NCI-H524 (cell line): ENCODE results near the gene CD70.
"Not testable (repeated sequence)": the region's sequence is repeated elsewhere in the genome, so short reads cannot be mapped to it uniquely, and the experiment has no call there.

Experiments
- DNase-seq, 2 experiments: peaks; one replicate each; lab custom pipeline; 2025; lab: John Stamatoyannopoulos, UW

The CD70 gene

DNA sequence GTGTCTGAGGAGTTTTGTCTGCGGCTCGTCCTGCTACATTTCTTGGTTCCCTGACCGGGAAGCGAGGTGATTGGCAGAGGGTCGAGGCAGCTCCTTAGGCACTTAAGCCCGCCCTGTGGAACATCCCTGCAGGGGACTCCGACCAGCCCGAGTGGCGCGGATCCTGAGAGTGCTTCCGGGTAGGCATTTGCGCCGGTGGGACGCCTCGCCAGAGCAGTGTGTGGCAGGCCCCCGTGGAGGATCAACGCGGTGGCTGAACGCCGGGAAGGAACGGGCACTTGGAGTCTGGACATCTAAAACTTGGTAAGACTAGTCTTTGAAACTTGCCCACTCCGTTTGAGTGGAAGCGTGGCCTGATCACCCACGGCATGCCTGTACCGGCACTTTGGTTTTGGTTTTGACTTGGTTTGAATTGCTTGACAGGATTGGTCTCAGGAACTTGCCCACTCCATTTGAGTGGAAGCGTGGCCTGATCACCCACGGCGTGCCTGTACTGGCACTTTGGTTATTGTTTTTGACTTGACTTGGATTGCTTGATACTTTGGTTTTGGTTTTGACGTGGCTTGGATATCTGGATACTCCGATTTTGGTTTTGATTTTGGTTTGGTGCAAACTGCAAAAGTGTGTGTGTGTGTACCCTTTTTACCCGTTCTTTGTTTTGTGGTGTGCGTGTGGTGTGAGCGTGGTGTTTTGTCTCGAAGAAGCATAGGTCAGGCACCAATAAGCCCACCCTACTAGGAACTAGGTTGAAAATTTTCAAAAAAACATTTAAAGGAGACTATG is 6.7 kb upstream of the CD70 start:
- not testable (repeated sequence) for DNase-seq

DNA sequence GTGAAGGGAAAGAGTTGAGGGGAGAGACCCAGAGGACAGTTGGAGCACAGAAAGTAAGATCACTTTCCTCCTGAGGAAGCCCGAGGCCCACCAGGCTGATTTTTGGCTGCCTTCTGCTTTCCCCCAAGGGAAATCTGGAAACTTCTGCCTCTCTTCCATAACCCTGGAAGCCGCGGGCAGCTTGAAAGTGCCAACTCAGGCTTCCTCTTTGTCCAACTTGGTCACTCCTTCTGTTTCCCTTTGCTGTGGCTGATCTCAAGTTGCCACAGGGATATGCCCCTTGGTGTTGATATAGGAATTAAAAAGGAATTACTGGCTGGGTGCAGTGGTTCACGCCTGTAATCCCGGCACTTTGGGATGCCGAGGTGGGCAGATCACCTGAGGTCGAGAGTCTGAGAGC is 5.7 kb upstream of the CD70 start:
- DNase-seq = no peak

DNA sequence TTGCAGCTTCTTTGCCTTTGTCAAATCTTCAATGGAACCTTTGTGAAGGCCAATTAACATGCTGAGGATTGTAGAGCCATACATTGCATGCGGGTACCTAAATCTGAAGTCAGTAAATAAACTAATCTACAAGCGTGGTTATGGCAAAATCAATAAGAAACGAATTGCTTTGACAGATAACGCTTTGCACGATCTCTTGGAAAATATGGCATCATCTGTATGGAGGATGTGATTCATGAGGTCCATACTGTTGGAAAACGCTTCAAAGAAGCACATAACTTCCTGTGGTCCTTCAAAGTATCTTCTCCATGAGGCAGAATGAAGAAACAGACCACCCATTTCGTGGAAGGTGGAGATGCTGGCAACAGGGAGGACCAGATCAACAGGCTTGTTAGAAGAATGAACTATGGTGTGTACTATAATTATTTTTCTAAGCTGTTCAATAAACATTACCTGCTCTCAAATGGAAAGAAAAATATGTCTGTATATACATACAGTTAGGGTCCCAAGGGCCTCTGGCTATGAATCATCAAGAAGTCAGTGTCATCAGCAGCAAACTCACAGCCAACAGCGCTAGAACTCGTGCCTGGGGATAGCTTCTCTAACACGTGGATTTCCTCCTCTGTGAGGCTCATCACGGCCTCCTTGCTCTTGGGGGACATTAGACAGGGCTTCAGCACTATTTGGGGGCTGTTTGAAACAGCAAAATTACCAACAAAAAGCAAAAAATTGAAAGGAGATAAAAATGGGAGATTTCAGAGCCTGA is 2.9 kb upstream of the CD70 start:
- no peak for DNase-seq

DNA sequence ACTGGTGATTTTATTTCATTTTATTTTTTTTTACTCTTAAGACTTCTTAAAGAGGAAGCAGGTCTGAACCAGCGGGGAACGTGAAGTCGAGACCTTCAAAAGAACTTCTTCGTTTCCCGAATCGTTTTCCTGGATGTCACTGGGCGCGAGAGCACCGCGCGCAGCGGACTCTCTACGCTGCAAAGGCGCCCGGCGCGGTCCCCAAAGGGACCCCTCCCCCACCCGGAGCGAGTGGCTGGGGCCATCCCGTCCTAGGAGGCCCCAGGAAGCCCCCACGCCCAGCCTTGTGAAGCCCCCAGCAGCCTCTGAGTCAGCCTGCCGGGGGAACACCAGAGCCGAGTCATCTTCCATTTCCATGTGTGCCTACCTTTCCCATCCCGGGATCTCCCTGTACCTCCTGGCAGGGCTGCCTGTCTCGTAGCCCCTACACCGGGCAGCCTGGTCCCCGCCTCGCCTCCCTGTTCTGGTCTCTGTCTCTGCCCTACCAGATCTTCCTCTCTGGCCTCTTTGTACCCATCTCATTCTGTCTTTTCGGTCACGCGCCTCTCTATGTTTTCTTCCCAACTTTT is 608 bp downstream of the CD70 start:
- no peak for DNase-seq

DNA sequence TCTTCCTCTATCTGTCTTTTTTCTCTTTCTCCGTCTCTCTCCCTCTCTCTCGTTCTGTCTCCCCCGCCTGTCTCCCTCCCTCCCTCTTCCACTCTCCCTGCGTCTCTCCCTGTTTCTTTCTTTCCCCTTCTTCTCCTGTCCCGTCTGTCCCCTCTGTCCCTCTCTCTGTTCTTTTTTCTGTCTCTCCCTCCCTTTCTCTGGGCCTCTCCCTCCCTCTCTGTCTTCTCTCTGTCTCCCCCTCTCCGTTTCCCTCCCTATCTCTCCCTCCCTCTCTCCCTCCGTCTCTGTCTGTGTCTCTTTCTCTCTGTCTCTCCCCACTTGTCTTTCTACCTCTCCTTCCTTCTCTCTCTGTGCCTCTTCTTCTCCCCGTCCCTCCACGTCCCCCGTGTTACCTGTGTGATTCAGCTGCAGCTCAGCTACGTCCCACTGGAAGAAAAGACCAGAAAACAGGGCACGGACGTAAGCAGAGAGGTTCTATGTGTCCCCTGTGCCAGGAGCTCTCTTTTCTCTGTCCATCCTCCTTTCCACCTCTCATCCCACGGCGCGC is 1.2 kb downstream of the CD70 start:
- DNase-seq = no peak

DNA sequence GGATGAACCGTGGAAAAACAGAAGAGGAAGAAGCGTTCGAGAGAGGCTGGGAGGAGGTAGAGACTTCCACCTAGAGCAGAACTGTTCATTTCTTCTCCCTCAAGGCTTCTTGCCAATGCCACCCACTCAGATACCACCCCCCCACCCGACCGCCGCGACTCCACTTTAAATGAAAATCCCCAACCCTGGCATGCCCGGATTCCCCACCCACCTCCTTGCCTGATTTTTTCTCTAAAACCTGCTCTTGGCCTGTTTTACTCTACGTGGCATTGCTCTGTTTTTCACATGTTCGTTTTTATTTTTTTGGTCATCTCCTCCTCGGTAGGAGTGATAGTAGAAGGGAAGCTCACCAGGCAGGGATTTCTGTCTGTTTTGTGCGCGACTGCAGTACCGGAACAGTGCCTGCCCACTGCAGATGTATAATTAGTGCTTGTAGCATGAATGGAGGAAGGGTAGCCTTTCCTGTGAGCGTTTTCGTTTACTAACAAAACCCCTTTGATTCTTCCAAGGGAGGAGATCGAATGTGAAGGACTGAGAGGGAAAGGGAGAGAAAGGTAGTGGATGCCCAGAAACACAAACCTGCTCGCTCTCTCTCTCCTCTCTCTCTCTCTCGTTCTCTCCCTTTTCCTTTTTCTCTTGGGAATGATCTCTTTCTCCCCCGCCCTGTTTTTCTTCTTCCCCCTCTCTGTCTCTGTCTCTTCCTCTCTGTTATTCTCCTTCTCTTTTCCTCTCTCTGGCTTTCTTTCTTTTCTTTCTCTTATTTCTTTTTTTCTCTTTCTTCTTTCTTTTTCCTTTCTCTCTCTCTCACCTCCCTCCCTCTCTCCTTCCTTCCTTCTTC is 2.2 kb downstream of the CD70 start:
- no peak for DNase-seq

DNA sequence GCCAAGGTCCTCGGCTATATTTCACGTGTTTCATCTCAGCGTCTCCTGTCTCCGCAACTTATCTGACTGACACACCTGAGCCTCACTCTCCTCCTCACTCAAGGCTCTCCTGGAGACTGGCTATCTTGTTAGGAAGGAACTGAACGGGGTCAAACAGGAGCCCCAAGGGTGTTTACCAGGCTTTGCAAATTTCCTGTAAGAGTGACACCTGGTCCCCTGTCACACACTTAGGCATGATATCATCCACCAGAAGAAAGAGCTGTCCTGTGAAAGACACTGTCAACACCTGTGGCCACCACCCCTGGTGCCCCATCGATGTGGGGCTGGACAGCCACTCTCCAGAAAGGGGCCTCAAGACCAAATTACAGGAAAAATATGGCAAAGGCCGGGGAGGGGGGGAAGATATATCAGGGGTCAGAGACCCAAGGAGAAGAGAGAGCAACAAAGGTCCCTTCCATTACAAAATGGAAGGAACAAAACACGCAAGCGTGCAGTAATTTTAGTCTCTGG is 2.9 kb downstream of the CD70 start:
- no peak for DNase-seq

DNA sequence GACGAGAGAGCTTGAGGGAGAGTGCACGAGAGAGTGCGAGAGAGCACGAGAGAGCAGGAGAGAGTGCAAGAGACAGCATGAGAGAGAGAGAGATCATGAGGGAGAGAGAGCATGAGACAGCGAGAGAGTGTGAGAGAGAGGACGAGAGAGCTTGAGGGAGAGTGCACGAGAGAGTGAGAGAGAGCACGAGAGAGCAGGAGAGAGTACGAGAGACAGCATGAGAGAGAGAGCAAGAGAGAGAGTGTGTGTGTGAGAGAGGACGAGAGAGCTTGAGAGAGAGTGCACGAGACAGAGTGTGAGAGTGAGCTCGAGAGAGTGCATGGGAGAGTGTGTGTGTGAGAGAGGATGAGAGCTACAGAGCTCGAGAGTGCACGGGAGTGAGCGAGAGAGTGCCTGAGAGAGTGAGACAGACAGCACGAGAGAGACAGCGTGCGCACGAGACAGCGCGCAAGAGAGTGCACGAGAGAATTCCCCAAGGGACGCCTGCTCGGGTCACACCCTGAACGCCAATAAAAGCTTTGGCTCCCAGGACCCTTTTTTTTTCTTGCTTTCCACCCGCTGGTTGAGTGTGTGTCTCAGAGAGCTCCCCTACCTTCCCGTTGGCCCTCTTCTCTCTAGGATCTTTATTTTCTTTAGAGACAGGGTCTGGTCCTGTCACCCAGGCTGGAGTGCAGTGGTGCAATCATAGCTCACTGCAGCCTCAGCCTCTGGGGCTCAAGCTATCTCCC is 3.7 kb downstream of the CD70 start:
- peak in 1 of 2 experiments; percentile 17 for DNase-seq

DNA sequence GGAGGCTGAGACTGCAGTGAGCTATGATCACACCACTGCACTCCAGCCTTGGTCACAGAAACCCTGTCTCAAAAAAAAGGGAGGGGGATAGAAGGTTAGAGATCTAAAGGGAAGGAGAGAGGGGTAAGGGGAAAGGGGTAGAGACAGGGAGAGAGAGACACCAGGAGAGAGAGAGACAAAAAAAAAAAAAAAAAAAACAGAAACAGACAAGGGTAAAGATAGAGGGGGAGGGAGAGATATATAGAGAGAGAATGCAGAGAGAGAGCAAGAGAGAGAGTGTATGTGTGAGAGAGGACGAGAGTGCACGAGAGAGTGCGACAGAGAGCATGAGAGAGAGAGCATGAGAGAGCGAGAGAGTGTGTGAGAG is 4.2 kb downstream of the CD70 start:
- DNase-seq = no peak

DNA sequence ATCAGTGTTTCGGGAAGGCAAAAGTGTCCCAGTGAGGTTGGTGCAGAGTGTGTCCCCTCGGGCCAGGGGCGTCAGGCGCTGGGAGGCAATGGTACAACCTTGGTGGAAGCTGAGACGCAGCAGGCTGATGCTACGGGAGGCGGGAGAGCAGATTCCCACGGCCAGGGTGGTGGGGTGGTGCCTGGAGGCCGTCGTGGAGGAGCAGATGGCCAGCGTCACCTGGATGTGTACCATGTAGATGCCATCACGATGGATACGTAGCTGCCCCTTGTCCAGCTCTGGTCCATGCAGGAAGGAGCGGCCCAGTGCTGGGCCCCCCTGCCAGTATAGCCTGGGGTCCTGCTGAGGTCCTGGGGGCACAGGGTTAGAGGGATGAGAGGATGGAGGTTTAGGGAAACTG is 4.9 kb downstream of the CD70 start:
- no peak for DNase-seq

DNA sequence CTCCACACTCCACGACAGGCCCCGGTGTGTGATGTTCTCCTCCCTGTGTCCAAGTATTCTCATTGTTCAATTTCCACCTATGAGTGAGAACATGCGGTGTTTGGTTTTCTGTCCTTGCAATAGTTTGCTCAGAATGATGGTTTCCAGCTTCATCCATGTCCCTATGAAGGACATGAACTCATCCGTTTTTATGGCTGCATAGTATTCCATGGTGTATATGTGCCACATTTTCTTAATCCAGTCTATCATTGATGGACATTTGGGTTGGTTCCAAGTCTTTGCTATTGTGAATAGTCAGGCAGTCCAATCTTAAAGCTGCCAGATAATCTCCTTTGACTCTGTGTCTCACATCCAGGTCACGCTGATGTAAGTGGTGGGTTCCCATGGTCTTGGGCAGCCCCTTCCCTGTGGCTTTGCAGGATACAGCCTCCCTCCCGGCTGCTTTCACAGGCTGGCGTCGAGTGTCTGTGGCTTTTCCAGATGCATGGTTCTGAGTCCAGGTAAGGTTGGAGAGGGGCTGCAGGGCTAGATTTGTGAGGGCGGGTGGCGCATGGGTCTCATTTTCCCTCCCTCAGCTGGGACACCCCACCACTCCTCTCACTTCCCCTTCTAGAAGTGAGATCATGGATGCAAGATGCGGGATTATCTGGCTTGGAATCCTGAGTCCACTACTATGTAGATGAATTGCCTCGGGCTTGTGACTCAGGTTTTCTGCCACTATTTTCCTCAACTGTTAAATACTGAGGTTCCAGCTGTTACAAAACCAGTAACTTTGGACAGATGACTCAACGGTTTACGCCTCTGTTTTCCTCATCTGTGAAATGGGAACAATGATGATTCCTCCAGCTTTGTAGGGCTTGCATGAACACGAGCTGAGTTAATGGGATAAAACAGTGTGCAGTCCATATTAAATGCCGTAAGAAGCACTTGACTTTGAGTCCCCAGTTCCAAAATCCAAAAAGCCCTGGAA is 8.2 kb downstream of the CD70 start:
- DNase-seq = not testable (repeated sequence)

DNA sequence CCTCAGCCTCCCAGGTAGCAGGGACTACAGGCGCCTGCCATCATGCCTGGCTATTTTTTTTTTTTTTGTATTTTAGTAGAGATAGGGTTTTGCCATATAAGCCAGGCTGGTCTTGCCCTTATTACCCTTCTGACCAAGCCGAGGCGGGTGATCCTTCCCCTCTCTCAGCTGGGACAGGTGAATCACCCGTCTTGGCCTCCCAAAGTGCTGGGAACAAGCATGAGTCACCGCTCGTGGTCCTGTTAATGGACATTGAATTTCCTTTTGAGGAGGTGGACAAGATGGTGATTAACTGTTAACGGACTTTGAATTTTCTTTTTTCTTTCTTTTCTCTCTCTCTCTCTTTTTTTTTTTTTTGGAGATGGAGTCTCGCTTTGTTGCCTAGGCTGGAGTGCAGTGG is 10.6 kb downstream of the CD70 start:
- DNase-seq = no peak

DNA sequence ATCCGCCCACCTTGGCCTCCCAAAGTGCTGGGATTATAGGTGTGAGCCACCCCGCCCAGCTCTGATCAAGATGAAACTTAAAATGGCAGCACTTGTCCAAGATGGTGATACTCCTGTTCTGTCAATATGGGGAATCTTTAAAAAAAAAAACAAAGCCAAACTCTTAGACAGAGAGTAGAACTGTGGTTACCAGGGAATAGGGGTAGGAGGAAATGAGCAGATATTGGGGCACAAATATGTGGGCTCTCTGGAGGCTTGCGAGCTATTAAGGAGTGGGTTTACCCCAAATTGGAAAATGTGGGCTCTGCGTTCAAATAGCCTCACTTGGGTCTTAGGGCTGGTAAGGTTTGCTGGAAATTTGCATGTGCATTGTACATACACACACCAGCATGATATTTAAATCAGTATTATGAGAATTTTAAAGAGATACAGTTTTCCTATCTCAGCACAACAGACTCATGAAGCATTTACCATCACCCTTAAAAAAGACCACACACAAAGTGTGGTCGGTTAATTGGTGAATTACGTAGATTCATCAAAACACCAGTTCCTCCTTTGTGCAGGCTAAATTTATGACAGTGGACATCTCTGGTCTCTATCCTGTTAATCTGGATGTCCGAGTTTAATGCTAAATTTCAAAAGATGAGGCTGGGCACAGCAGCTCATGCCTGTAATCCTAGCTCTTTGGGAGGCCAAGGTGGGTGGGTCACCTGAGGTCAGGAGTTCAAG is 11.3 kb downstream of the CD70 start:
- DNase-seq = no peak

DNA sequence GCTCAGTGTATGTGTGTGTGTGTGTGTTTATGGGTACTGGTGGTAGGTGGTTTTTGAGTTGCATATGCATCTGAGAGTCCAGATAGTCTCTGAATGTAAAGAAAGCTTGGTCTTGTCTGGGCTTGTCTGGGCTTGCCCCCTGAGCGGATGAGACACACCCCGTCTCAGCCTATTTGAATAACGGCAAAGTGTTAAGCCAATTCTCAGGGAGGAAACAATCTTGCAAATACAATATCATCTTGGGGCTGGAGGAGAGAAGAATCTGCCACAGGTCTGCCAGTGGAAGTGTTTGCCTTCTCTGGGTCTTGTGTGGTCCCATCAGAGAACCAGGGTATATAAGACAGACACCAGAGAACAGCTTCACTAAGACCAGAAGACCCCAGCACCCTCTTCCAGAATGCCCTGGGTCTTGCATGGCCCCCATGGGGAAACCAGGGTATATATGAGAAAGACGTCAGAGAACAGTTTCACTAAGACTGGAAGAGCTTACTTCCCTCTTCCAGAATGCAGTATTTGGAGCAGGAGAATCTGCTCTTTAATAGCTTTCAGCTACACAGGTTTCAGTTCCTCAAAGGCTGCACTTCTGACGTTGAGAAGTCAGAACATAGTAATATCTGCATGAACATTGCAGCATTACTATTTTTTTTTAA is 13.3 kb downstream of the CD70 start:
- DNase-seq = no peak

DNA sequence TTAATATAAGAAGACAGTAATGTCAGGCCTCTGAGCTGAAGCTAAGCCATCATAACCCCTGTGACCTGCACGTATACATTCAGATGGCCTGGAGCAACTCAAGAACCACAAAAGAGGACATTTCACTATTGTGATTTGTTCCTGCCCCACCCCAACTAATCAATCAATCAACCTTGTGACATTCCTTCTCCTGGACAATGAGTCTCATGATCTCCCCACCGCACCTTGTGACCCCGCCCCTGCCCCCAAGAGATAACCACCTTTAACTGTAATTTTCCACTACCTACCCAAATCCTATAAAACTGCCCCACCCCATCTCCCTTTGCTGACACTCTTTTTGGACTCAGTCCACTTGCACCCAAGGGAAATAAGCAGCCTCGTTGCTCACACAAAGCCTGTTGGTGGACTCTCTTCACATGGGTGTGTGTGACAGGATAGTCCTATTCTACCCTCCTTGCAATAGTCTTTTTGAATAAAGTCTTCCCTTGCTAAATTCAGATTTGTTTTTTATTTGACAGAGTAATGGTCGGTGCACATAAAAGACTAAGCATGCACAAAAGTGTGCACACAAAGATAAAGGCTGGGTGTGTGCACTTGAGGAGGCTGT is 14.0 kb downstream of the CD70 start:
- DNase-seq = no peak

DNA sequence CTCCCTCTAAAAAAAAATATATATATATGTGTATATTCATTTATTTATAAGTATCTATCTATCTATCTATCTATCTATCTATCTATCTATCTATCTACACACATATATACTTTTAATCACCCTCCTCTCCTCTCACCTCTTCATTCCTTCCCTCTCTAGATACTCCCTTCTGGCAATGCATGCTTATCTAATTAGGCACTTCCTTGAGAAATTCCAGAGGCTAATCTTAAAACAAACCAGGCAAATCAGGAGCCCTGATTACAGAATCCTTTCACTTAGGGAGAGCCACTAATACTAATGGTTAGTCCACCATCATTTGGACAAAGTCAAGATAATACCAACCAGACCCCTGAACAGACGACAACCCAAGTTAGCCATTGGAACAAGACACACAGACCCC is 17.6 kb downstream of the CD70 start:
- no peak for DNase-seq

DNA sequence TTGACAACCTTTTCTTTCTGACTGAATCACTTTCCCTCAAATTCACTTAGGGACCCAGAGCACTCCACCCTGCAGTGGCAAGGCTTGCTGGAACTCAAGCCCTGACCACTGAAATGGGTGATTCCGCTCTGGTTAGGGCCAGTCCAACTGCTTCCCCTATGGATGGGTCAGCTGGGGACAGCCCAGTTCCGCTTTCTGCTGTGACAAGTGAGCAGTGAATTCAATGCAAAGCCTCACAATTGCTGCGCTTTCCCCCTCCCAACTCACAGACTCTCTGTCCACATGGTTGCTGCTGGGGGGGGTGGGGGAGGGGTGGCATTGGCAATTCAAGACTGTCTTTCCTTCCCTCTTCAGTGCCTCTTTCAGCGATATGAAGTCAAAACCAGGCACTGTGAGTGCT is 18.7 kb downstream of the CD70 start:
- no peak for DNase-seq

DNA sequence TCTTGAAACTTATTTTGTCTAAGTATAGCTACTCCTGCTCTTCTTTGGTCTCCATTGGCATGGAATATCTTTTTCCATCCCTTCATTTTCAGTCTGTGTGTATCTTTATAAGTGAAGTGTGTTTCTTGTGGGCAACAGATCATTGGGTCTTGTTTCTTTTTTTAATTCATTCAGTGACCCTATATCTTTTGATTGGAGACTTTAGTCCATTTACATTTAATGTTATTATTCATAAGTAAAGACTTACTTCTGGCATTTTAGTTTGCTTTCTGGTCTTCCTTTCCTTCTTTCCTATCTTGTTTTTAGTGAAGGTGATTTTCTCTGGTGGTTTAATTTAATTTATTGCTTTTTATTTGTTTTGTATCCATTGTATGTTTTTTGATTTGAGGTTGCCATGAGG is 19.8 kb downstream of the CD70 start:
- no peak for DNase-seq
